COLO829 (cell line): Measurements from ENCODE around the gene MLXIPL.
"Not testable (repeated sequence)": the region's sequence is repeated elsewhere in the genome, so short reads cannot be mapped to it uniquely, and the experiment has no call there.

Experiments used
- DNase-seq: peaks from one replicate; pipeline ENCODE4 v3.0.0; 2012; ENCODE audit warnings: low spot score

MLXIPL gene

DNA sequence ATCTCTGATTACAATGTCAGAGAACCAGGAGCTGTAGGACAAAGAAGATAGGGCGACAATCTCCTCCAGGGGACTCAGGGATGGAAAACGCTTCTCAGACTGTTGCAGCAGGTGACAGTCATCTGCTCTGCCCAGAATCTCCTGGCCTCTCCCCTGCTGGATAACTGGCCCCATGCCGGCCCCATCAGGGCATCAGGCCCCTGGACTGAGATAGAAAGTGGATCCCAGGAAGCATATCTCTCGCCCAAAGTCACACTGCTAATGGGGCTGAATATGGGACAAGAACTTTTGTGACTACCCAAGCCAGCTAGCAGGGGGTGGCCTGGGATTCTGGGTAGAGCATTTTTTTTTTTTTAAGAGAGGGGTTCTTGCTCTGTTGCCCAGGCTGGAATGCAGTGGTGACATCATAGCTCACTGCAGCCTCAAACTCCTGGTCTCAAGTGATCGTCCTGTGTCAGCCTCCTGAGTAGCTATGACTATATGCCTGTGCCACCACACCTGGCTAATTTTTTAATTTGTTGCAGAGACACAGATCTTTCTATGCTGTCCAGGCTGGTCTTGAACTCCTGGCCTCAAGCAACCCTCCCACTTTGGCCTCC is 20.5 kb upstream of the MLXIPL start:
- DNase-seq = no peak

DNA sequence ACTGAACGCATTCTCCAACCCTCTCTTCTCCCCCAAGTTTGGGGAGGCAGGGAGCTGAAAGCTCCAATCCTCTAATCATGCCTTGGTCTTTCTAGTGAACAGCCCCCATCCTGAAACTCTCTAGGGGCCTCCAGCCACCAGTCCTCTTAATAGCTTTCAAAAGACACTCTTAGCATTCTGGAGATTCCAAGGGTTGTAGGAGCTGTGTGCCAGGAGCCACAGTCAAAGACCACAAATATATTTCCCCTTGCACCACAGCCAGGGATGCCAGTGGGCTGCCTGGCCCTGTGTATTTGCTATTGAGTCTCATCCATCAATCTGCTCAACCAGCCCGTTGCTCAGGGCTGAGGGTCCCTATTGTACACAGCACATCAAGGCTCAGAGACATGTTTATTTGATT is 18.5 kb upstream of the MLXIPL start:
- DNase-seq = no peak

DNA sequence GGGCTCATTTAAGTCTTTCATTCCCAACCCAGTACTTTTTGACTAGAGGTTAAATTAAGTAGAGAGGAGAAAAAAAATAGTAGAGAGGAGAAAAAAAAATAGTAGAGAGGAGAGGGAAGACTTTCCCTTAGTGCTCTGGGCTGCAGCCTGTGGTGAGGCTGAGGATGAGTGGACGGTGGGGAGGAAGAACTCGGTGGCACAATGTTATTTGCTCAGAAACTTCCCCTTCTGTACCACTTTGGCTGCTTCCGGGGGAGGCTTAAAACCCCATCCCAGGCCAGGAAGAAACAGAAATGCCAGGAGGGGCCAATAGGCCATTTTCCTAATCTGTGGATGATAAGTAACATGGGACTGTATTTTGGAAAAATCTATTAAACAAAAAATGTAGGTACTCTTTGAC is 14.6 kb upstream of the MLXIPL start:
- DNase-seq = no peak

DNA sequence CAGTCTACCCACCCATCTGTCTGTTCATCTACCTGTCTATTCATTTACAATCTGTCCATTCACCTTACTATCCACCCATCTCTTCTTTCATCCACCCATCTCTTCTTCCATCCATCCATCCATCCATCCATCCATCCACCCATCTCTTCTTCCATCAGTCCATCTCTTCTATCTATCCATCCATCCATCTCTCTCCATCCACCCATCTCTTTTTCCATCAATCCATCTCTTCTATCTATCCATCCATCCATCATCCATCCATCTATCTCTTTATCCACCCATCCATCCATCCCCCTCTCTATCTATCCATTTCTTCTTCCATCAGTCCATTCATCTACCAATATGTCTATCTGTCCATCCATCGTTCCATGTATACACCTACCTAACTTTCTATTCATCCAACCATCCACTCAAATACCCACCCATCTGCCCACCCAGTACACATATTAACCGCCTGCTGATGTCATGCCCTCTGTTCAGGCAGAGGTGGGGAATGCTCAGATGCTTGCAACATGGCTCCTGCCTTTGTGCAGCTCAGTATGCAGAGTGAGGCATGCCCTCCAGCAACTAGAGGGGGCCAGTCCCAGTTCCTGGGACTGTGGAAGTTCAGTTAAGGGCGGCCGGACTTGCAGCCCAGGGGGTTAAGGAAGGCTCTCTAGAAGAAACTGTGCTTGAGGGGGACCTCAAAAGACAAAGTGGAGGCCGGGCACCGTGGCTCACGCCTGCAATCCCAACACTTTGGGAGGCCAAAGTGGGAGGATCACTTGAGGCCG is 11.3 kb upstream of the MLXIPL start:
- no peak for DNase-seq

DNA sequence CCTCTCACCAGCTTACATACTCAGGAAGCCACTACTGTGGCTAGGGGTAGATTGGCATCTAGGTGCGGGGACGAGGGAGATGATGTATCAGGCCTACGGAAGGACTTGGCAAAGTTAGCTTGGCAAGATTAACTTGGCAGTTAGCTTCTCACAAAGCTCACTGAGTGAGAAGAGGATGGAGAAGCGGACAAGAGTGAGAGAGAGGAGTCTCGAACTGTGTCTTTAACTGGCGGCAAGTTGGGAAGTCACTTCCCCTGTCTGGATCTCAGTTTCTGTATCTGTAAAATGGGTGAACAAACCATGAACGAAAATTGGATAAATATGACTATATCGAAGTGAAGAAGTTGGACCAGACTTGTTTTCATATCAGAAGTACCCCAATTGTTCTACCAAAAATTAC is 9.5 kb upstream of the MLXIPL start:
- no peak for DNase-seq

DNA sequence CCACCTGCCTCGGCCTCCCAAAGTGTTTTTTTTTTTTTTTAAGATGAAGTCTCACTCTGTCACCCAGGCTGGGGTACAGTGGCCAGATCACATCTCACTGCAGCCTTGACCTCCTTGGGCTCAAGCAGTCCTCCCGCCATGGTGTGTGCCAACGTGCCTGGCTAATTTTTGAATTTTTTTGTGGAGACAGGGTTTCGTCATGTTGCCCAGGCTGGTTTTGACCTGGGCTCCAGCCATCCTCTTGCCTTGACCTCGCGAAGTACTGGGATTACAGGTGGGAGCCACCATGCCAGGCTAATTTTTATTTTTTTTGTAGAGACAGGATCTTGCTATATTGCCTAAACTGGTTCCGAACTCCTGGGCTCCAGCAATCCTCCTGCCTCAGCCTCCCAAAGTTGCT is 9.0 kb upstream of the MLXIPL start:
- no peak for DNase-seq

DNA sequence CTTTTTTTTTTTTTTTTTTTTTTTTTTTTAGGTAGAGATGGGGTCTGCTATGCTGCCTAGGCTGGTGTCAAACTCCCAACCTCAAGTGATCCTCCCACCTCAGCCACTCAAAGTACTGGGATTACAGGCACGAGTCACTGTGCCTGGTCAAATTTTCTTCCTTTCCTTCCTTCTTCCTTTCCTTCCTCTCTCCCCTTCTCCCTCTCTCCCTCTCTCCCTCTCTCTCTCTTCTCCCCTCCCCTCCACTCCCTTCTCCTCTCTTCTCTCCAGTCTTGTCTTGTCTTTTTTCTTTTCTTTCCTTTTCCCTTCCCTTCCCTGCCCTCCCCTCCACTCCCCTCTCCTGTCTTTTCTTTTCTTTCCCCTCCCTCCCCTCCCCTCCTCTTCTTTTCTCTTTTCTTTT is 7.2 kb upstream of the MLXIPL start:
- no peak for DNase-seq

DNA sequence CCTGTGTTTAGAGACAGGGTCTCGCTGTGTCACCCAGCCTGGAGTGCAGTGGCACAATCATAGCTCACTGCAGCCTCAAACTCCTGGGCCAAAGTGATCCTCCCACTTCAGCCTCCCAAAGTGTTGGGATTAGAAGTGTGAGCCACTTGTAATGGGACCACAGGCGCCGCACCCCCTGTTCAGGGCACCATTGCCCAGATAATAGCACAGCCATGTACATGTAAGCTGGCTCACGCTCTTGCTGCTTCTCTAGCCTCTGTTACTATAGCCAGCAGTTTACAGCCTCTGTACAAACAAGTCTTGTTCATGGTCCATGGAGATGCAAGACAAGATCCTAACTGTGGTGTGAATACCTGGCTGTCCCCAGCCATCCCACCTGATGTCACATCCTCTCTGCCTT is 4.2 kb upstream of the MLXIPL start:
- DNase-seq = no peak

DNA sequence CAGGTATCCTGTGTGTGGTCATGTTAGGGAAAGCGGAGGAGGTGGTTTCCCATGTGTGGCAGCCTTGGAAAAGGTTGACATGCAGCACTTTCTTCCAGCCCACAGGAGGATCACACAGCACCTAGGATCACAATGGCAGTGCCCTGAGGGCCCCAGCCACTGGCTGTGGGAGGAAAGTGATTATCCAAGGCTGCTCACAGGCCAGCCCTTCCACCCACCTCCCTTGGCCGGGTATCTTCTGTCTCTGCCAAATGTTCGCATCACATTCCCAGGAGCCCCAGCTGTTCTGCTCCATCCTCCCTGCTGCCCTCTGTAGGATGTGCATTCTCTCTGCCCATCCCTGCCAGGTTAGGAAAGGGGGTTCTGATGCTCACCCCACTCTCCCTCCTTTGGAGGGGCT is 2.5 kb upstream of the MLXIPL start:
- peak; percentile 48 for DNase-seq

DNA sequence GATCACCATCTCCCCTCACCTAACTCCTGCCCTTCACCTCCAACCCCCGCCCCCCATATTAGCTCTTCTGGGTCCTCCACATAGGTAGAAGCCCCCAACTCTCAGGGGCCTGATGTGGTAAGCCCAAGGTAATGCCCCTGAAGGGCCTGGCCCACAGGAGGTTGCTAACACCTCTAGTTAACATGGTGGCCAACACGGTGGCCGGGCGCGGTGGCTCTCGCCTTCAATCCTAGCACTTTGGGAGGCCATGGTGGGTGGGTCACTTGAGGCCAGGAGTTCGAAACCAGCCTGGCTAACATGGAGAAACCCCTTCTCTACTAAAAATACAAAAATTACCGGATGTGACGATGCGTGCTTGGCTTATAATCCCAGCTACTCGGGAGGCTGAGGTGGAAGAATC is 954 bp upstream of the MLXIPL start:
- no peak for DNase-seq

DNA sequence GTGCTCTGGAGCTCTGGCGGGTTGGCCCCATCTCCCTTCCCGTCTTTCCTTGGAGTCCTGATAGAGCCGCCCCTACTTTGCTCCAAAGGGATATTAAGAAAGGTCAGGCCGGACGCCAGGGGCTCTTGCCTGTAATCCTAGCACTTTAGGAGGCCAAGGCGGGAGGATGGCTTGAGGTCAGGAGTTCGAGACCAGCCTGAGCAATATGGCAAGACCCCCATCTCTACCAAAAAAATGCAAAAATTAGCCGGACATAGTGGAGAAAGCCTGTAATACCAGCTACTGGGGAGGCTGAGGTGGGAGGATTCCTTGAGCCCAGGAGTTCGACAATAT is 313 bp upstream of the MLXIPL start:
- DNase-seq = no peak

DNA sequence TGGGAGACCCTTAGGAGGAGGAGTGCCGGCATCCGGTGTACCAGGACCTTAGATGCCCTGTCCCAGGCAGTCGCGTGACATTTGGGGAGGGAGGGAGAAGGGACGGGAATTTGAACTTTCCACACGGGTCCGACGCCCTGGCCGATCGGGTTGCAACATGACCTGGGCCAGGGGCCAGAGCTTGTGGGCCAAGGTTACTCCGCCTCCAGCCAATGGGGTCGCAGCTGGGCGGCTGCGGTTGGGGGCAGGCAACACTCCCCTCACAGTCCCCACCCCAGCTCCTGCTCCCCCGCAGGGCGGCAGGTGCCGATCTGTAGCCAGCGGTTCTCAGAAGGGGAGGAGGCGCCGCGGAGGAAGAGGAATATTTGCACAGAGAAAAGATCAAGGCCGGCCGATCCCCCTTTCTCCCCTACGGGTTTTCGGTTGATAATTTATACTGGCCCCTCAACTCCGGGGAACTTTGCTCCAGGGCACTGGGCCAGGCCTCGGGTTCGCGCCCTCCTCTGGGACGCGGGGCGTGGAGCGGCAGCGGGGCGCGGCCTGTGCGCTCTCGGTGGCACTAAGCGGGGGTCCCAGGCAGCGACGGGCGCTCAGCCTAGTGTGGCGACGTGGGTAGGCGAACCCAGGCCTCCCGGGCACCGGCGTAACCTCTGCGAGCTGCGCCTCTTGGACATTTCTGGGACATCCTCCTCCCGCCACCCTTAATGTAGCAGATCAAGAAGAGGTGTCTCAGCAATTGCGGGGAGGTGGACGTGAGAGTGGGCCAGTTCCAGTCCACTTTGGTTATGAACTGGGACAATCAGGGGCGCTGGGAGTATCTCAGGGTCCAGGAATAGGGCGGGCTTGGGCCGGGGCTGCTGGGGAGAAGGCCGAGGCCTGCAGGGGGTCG is 1.2 kb downstream of the MLXIPL start:
- no peak for DNase-seq

DNA sequence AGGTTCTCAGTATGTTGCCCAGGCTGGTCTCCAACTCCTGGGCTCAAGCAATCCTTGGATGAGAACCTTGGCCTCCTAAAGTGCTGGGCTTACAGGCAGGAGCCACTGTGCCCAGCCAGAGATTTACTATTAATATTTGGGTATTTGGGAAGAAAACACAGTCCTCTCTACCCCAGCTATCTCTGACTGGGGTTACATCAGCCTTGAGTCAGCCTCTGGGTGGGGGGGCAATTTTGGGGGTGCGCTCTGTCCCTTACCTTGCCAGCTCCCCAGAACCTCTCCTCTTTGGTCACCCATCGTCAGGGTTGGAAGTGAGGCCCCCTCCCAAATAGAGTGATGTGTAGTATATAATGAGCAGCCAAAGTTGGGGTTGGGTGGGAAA is 1.8 kb downstream of the MLXIPL start:
- DNase-seq = no peak

DNA sequence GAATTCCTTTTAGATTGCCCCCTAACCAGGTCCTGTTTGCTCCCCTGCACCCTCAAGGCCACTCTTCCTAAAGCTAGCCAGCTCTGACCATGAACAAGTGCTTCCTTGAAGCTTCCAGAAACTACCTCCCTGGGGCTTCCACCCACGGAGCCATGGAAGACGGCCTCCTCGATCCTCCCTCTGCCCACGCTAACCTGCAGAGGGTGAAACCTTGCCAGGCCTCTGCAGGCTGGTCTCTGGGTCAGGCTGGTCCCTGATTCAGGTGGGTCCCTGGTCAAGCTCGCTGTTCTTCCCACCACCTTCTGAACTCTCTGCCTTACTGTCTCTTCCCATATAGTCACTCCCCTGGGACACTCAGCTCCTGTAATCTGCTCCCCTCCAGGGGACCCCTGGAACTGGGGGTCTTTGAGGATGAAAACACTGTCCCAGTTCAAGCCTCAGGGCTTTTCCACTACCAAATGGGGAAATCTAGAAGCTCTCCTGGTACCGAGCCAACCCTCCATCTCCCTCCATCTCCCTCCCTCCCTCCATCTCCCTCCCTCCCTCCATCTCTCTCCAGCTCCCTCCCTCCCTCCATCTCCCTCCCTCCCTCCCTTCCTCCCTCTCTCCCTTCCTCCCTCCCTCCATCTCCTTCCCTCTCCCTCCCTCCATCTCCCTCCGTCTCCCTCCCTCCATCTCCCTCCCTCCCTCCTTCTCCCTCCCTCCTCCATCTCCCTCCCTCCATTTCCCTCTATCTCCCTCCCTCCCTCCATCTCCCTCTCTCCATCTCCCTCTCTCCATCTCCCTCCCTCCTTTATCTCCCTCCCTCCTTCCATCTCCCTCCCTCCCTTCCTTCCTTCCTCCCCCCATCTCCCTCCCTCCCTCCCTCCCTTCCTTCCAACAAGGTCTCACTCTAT is 2.9 kb downstream of the MLXIPL start:
- DNase-seq = no peak

DNA sequence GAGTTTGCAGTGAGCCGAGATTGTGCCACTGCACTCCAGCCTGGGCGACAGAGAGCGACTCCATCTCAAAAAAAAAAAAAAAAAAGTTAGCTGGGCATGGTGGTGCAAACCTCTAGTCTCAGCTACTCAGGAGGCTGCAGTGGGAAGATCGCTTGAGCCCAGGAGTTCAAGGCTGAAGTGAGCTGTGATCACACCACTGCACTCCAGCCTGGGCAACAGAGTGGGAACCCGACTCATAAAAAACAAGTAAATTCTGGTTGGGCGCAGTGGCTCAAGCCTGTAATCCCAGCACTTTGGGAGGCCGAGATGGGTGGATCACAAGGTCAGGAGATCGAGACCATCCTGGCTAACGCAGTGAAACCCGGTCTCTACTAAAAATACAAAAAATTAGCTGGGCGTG is 4.9 kb downstream of the MLXIPL start:
- not testable (repeated sequence) for DNase-seq

DNA sequence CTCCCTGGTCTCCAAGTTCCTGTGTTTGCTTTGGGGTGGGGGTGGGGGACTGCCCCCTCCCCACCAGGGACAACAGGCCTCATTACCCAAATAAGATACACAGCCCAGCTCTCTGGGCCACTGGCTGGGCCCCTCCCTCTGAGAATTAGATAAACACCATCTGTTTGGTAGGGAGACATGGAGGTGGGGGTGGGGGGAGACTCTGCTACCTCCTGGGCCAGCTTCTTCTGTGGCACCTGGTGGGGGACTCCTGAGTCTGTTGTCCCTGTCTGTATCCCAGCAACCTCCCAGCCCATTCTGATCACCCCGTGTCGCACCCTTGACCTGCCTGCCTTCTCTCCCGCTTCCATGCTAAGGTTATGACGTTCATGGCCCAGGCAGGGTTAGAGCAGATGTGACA is 5.8 kb downstream of the MLXIPL start:
- DNase-seq = no peak

DNA sequence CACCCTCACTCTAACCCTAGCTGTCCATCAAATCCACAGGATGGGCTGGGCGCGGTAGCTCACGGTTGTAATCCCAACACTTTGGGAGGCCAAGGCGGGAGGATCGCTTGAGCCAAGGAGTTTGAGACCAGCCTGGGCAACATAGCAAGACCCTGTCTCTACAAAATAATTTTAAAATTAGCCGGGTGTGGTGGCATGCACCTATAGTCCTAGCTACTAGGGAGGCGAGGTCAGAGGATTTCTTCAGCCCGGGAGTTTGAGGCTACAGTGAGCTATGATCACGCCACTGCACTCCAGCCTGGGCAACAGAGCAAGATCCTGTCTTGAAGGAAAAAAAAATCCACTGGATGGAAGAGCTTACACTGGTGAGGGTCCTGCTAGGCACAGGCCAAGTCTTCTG is 6.8 kb downstream of the MLXIPL start:
- not testable (repeated sequence) for DNase-seq

DNA sequence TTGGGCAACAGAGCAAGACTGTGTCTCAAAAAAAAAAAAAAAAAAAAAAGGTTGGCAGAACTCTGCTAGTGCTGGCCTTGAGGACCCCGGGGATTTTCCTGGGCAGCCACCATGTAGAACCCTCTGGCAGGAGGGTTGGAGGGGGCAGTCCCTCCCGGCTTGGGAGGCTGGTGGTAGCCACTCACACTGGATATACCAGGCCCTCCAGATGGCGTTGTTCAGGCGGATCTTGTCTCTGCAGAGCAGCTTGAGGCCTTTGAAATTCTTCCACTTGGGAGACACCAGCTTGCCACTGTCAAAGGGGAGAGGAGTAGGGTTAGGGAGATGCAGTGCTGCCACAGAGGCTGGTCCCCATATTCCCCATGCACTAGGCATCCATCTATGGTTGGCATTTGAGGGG is 8.4 kb downstream of the MLXIPL start:
- no peak for DNase-seq

DNA sequence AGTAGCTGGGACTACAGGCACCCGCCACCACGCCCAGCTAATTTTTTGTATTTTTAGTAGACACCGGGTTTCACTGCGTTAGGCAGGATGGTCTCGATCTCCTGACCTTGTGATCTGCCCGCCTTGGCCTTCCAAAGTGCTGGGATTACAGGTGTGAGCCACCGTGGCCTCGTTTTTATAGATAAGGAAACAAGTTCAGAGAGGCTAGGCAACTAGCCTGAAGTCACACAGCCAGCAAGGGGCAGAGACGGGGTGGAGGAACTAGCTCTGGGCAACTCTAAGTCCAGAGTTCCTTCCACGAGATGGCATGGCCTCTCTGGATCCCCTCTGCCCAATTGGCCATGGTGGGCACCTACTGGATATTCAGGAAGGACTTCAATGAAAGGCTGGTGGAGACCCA is 9.4 kb downstream of the MLXIPL start:
- DNase-seq = not testable (repeated sequence)

DNA sequence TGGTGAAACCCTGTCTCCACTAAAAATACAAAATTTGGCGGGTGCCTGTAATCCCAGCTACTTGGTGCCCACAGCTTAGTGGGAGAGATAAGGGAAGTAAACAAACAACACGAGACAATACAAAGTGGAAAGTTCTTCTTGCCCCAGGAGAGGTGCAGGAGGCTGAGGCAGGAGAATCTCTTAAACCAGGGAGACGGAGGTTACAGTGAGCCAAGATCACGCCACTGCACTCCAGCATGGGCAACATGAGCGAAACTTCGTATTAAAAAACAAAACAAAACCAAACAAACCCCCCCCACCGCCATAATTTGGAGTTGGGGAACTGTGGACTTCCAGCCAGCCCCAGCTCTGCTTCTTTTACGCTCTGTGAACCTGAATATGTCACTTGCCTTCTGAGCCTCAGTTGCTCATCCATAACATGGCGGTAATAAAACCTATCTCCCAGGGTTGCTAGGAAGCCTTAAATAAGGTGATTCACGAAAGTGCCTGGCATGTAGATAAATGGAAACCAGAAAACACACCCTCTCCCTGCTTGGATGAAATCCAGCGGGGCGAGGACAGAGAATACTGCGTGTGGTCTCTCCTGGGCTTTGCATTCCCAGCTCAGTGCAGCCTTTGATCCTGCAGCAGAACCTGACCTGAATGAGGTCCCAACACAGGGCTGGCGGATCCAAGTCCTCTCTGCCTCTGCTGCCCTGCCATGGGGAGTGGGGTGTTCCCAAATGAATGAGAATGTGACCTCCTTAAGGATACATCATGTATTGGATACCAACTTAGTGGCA is 10.2 kb downstream of the MLXIPL start:
- DNase-seq = no peak

DNA sequence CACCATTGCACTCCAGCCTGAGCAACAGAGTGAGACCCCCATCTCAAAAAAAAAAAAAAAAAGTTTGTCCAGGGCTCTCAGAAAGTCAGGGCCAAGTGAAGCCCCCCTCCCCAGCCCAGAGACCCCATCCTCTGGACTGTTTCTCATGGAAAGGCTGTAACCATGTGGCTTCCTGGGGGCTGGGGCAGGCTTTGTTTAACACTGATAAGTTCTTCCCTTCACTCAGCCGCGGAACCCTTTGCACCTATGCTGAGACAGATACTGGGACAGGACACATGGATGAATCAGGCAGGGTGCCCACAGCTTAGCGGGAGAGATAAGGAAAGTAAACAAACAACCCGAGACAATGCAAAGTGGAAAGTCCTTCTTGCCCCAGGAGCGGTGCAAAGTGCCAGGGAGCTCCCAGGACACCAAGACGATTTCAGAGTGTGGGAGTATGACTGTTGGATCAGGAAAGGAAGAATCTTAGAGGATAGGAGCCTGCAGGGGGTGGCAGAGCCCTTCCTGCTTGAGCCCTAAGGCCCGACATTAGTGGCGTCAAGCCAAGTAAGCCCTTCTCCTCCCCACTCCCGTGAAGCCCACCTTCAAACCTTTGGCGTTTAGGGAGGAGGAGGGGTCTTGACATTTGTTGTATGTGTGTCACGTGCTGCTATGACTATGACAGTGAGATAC is 11.6 kb downstream of the MLXIPL start:
- peak; percentile 63 for DNase-seq
